Prostate gland (tissue), 2 donors: ENCODE measurements around the gene ZNF737.

Experiments
- CTCF ChIP-seq, 4 experiments: fragments of 200-600 bp in 2 of 4; fragments of 450-650 bp in 2 of 4; sonication (generic) in 2 of 4; IDR thresholded peaks; 1 replicate in 3 of 4; 2 replicates in 1 of 4; pipeline ENCODE4 v1.5.1; 2016 to 2019; ENCODE audit warnings: antibody characterized with exemption in 4 of 4, mild to moderate bottlenecking in 2 of 4, moderate library complexity in 2 of 4
- POLR2A ChIP-seq: fragments of 450-650 bp; IDR thresholded peaks from one replicate; pipeline ENCODE4 v1.6.1; 2016; ENCODE audit warnings: antibody characterized with exemption, mild to moderate bottlenecking
- POLR2AphosphoS5 ChIP-seq: sonication (generic); formaldehyde crosslinking; IDR thresholded peaks from one replicate; pipeline ENCODE4 v1.6.1; 2017; ENCODE audit warnings: antibody characterized with exemption

GRCh38 chr19:20558011-20558410 is 7.6 kb downstream of the ZNF737 start:
- TF ChIP-seq POLR2A (no peak), CTCF (IDR thresholded peaks at IDR 0.05) (peak in 1 of 4 experiments; percentile 6), POLR2AphosphoS5 (no peak)
